IMR-90 (cell line): ENCODE results near the gene TENM3. TPM values are rescaled to one million over a fixed set of nuclear protein-coding genes. Genes with fewer than 3 reads are reported as not detected.

Experiments used
- ATAC-seq: fragments of 200-7000 bp; cut with Tn5 transposase; 2 replicates; pipeline ENCODE4 v1.9.1; 2020; ENCODE audit warnings: low read depth, mild to moderate bottlenecking, moderate library complexity
- BruUV-seq: library from RNA; stranded (reverse); fragments of 400-500 nt; replicated peaks from 2 replicates; lab custom pipeline; 2021; lab: Mats Ljungman, UMichigan
- CTCF ChIA-PET: fragments of 300-600 bp; formaldehyde crosslinking; extraction: SDS; loops from one replicate; lab custom pipeline; 2021; ENCODE audit warnings: antibody characterized with exemption; lab: Yijun Ruan, JAX
- POLR2A ChIA-PET: fragments of 300-600 bp; sonication (Branson Sonifier 250); formaldehyde crosslinking; loops from one replicate; lab custom pipeline; 2022; ENCODE audit warnings: antibody characterized with exemption; ENCODE audit not compliant: unreplicated experiment; lab: Charles Lee
- DNase-seq: peaks from one replicate; pipeline ENCODE4 v3.0.0; 2013
- H2AFZ ChIP-seq: replicated peaks from 2 replicates; pipeline ENCODE3; 2013; ENCODE audit warnings: low read length, mild to moderate bottlenecking; ENCODE audit not compliant: poor library complexity
- H2AK5ac ChIP-seq: 2 replicates; pipeline ENCODE4 v1.6.1; 2013; ENCODE audit warnings: low read depth, low read length, inconsistent platforms
- H2AK9ac ChIP-seq: replicated peaks from 2 replicates; pipeline ENCODE3; 2013; ENCODE audit warnings: mild to moderate bottlenecking, low read depth, low read length, moderate library complexity; ENCODE audit not compliant: poor library complexity
- H2BK120ac ChIP-seq: 2 replicates; pipeline ENCODE4 v1.6.1; 2013; ENCODE audit warnings: low read depth, low read length, inconsistent platforms
- H2BK15ac ChIP-seq: 3 replicates; pipeline ENCODE4 v1.6.1; 2013; ENCODE audit warnings: low read depth, low read length, inconsistent platforms
- H2BK20ac ChIP-seq: 2 replicates; pipeline ENCODE4 v1.6.1; 2013; ENCODE audit warnings: low read depth, mild to moderate bottlenecking, inconsistent platforms, low read length, moderate library complexity
- H2BK5ac ChIP-seq: 2 replicates; pipeline ENCODE4 v1.6.1; 2013; ENCODE audit warnings: mild to moderate bottlenecking, low read depth, low read length, inconsistent platforms; ENCODE audit not compliant: poor library complexity, severe bottlenecking
- H3K14ac ChIP-seq: replicated peaks from 2 replicates; pipeline ENCODE4 v1.6.1; 2013; ENCODE audit warnings: low read depth, low read length, inconsistent platforms
- H3K18ac ChIP-seq: 2 replicates; pipeline ENCODE4 v1.6.1; 2013; ENCODE audit warnings: low read depth, low read length, control low read depth
- H3K23ac ChIP-seq: 2 replicates; pipeline ENCODE4 v1.6.1; 2013; ENCODE audit warnings: low read depth, low read length, inconsistent platforms
- H3K27ac ChIP-seq: 2 replicates; pipeline ENCODE4 v1.5.1; 2013; ENCODE audit warnings: mild to moderate bottlenecking, control low read depth, low read length; ENCODE audit not compliant: insufficient read depth
- H3K27me3 ChIP-seq: 2 replicates; pipeline ENCODE4 v1.6.1; 2013; ENCODE audit warnings: low read length; ENCODE audit not compliant: control insufficient read depth, insufficient read depth
- H3K36me3 ChIP-seq: 2 replicates; pipeline ENCODE4 v1.6.1; 2013; ENCODE audit warnings: low read length, mixed read lengths; ENCODE audit not compliant: control insufficient read depth, insufficient read depth
- H3K4ac ChIP-seq: 2 replicates; pipeline ENCODE4 v1.6.1; 2013; ENCODE audit warnings: low read depth, low read length, inconsistent platforms
- H3K4me1 ChIP-seq: 2 replicates; pipeline ENCODE4 v1.6.1; 2013; ENCODE audit warnings: low read length, mixed read lengths; ENCODE audit not compliant: control insufficient read depth, insufficient read depth
- H3K4me2 ChIP-seq: 2 replicates; pipeline ENCODE4 v1.6.1; 2013; ENCODE audit warnings: low read depth, mild to moderate bottlenecking, control low read depth, low read length, moderate library complexity
- H3K4me3 ChIP-seq: 2 replicates; pipeline ENCODE4 v1.5.1; 2013; ENCODE audit warnings: low read depth, mild to moderate bottlenecking, control low read depth, low read length, moderate library complexity; ENCODE audit not compliant: insufficient read depth
- H3K56ac ChIP-seq: 2 replicates; pipeline ENCODE4 v1.6.1; 2013; ENCODE audit warnings: low read length, inconsistent platforms; ENCODE audit not compliant: insufficient read depth; ENCODE audit errors: extremely low read depth
- H3K79me1 ChIP-seq, 2 experiments: 2 replicates each; pipeline ENCODE4 v1.6.1; 2013; ENCODE audit warnings: low read length in 2 of 2, inconsistent platforms in 1 of 2, low read depth in 1 of 2
- H3K9ac ChIP-seq: 2 replicates; pipeline ENCODE4 v1.6.1; 2013; ENCODE audit warnings: low read depth, low read length, control low read depth
- H3K9me1 ChIP-seq: 2 replicates; pipeline ENCODE4 v1.6.1; 2013; ENCODE audit warnings: low read length, inconsistent platforms; ENCODE audit not compliant: insufficient read depth
- H3K9me3 ChIP-seq: 2 replicates; pipeline ENCODE4 v1.6.1; 2013; ENCODE audit warnings: low read length; ENCODE audit not compliant: control insufficient read depth, insufficient read depth
- H4K20me1 ChIP-seq: 2 replicates; pipeline ENCODE4 v1.6.1; 2013; ENCODE audit warnings: low read length, inconsistent platforms; ENCODE audit not compliant: insufficient read depth
- H4K5ac ChIP-seq: 2 replicates; pipeline ENCODE4 v1.6.1; 2013; ENCODE audit warnings: mild to moderate bottlenecking, low read depth, low read length, control low read depth
- H4K8ac ChIP-seq, 2 experiments: 2 replicates each; pipeline ENCODE4 v1.6.1; 2013; ENCODE audit warnings: low read depth in 2 of 2, low read length in 2 of 2, control low read depth in 1 of 2, inconsistent platforms in 1 of 2
- H4K91ac ChIP-seq: 2 replicates; pipeline ENCODE4 v1.6.1; 2013; ENCODE audit warnings: low read depth, low read length, inconsistent platforms; ENCODE audit not compliant: insufficient read depth
- BHLHE40 ChIP-seq: fragments of 150-350 bp; IDR thresholded peaks from 2 replicates; pipeline ENCODE4 v1.6.1; 2016; ENCODE audit warnings: mild to moderate bottlenecking, low read depth, low read length
- FOS ChIP-seq: fragments of 150-350 bp; IDR thresholded peaks from 2 replicates; pipeline ENCODE4 v1.6.1; 2016; ENCODE audit warnings: low read depth, low read length
- MAZ ChIP-seq: IDR thresholded peaks from 2 replicates; pipeline ENCODE4 v1.6.1; 2012; ENCODE audit warnings: low read depth, mild to moderate bottlenecking, low read length, improper control_type of control experiment, moderate library complexity, borderline replicate concordance
- POLR2A ChIP-seq: IDR thresholded peaks from 2 replicates; pipeline ENCODE4 v1.6.1; 2012; ENCODE audit warnings: mild to moderate bottlenecking, low read depth, low read length
- RAD21 ChIP-seq: IDR thresholded peaks from 2 replicates; pipeline ENCODE4 v1.6.1; 2012; ENCODE audit warnings: low read length, improper control_type of control experiment
- WGBS, 2 experiments: methylation state at CpG; one replicate each; pipeline versions ENCODE4 v1.1.5 to v1.1.7; 2013; ENCODE audit warnings: missing lambda C conversion rate in 2 of 2; ENCODE audit not compliant: insufficient read length in 1 of 2; ENCODE audit errors: extremely low coverage in 2 of 2; 5-methylcytosine and 5-hydroxymethylcytosine counted together
- dilution Hi-C: fragments of 300-500 bp; cut with HindIII; formaldehyde crosslinking; loops from one replicate; pipeline ENCODE4 v1.14.3; 2018; ENCODE audit warnings: low sequenced_read_pairs; ENCODE audit not compliant: unreplicated experiment
- in situ Hi-C: fragments of 300-500 bp; cut with MboI; formaldehyde crosslinking; loops from 3 replicates; pipeline ENCODE4 v1.14.3; 2019; ENCODE audit warnings: low sequenced_read_pairs, inconsistent platforms, mixed read lengths
- intact Hi-C: fragments of 100-400 bp; cut with micrococcal nuclease; formaldehyde crosslinking; loops from 2 replicates; pipeline ENCODE4 v1.10.0; 2022
- polyA plus RNA-seq, 3 experiments: library from polyadenylated mRNA; depleted of rRNA; stranded (reverse); fragments of >200 nt; gene quantifications; 2 replicates each; pipeline ENCODE4 v1.2.3, GENCODE V29; 2012; ENCODE audit warnings: low replicate concordance in 1 of 3
- total RNA-seq: library from RNA; depleted of rRNA; stranded (reverse); fragments of >200 nt; gene quantifications from 2 replicates; pipeline ENCODE4 v1.2.3, GENCODE V29; 2012
- TF ChIP-seq, protein P1 (sequence below): conservative IDR thresholded peaks from 2 replicates; pipeline ENCODE4 v1.5.1; 2012; ENCODE audit warnings: mild to moderate bottlenecking, low read depth, low read length, improper control_type of control experiment

The TENM3 gene
- total and polyA plus RNA-seq, 2 of the 4 experiments (the other 2 are of a cell fraction) = 29.9 to 173 TPM

DNA sequence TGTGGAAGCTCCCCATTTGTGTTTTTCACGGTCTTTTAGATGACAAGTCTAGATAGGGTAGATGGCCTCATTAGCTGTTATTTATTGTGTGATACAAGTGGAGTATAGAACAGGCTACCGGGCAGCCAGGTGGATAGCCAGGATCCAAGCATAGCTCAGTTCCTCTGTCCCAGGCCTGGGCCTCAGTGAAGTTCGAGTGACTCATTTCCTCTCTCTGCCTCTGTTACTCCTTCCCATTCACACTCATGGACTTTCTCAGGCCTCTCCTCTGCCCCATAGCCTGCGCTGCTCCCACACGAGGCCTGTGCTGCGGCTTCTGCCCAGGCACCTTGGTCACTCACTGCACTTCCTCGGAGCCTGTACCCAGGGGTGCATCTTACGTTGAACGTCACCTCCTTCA lies 54.5 kb downstream of the TENM3 start:
- Histone ChIP-seq H3K56ac (no peak overlapping the region), H2AK9ac (no peak overlapping the region), H2BK20ac (peak overlapping the region; percentile 32; the same call in 1 of the 2 replicates), H3K4ac (peak overlapping the region; percentile 43; the same call in 1 of the 2 replicates), H4K20me1 (no peaks in the 10 kb centered on the region), H3K4me1 (peaks cover 2% of the 10 kb centered on the region; the same call in 1 of the 2 replicates), H3K9ac (no peak overlapping the region), H3K9me1 (peaks cover 8% of the 10 kb centered on the region), H3K27me3 (no peaks in the 10 kb centered on the region), H3K4me3 (no peak overlapping the region), H3K14ac (peak overlapping the region; percentile 57; the same call in 1 of the 2 replicates), H3K27ac (no peak overlapping the region), H3K4me2 (no peak overlapping the region), H2AK5ac (no peak overlapping the region; the same call in 1 of the 2 replicates), H2BK15ac (no peak overlapping the region), H4K91ac (no peak overlapping the region), H2AFZ (peak overlapping the region; percentile 67), H3K79me1 (no peaks in the 10 kb centered on the region), H4K8ac (no peak overlapping the region; a peak in 1 of 4 replicates), H3K9me3 (no peaks in the 10 kb centered on the region), H3K18ac (0 out of 2 replicates have a peak overlapping the region, but pooled peaks have one; percentile 19), H4K5ac (no peak overlapping the region), H3K23ac (no peak overlapping the region), H2BK120ac (peak overlapping the region; percentile 65), H3K36me3 (no peaks in the 10 kb centered on the region), H2BK5ac (peak overlapping the region; percentile 50)
- DNase-seq = peak; percentile 80
- dilution Hi-C loops = no loop called here
- in situ Hi-C loops = no loop called here
- ATAC-seq = peak; percentile 93
- ChIA-PET CTCF (interaction anchor here (0.6 kb wide), 1 partner anchor 429 kb away, joined by 6 read pairs; no protein-coding TSS in a partner anchor), POLR2A (no interaction called here)
- intact Hi-C loops = no loop called here
- TF ChIP-seq BHLHE40 (no peak), MAZ (no peak), FOS (0 out of 2 replicates have a peak, but pooled peaks have one; percentile 31), RAD21 (no peak), POLR2A (no peak)
- TF ChIP-seq, protein P1, sequence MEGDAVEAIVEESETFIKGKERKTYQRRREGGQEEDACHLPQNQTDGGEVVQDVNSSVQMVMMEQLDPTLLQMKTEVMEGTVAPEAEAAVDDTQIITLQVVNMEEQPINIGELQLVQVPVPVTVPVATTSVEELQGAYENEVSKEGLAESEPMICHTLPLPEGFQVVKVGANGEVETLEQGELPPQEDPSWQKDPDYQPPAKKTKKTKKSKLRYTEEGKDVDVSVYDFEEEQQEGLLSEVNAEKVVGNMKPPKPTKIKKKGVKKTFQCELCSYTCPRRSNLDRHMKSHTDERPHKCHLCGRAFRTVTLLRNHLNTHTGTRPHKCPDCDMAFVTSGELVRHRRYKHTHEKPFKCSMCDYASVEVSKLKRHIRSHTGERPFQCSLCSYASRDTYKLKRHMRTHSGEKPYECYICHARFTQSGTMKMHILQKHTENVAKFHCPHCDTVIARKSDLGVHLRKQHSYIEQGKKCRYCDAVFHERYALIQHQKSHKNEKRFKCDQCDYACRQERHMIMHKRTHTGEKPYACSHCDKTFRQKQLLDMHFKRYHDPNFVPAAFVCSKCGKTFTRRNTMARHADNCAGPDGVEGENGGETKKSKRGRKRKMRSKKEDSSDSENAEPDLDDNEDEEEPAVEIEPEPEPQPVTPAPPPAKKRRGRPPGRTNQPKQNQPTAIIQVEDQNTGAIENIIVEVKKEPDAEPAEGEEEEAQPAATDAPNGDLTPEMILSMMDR = no peak
- no TSS peak for BruUV-seq
- WGBS, 2 experiments = 77% methylated on average over 4 of the region's 9 CpGs; no CpG with 5 or more reads in 1 of the 2 experiments
